Measurements from ENCODE around the gene ALAS1.

Gene ALAS1

DNA sequence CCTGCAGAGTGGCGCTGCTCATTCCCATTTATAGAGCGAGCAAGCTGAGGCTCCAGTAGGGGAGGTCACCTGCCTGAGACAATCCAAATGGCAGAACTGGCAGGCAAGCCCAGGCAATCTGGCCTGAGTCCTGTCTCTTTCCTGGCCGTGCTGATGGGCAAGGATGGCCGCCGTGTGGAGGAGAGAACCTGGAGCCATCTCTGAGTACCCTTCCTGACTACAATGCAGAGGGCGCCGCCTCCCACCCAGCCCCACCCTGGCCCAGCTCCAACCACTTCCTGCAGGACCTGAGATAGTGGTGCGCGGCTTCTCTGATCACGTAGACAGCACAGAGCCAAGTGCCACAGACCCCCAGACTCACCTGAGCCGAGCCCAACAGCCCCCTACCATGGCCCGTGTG, 20.5 kb downstream of the ALAS1 start:
- in situ Hi-C loops (cut with MboI; ENCODE audit: low pct_unique_long_range_greater_than_20kb, low sequenced_read_pairs, unreplicated experiment), result no loop called here
- no peak for DNase-seq (ENCODE audit: low spot score)
- no peak for TF ChIP-seq CTCF (IDR thresholded peaks at IDR 0.05; ENCODE audit: extremely low read depth, insufficient read depth, missing control alignments)

GRCh38 chr3:52218937-52219650, 21.1 kb downstream of the ALAS1 start:
- no peak for DNase-seq (ENCODE audit: low spot score)
- no peak for TF ChIP-seq CTCF (IDR thresholded peaks at IDR 0.05; ENCODE audit: extremely low read depth, insufficient read depth, missing control alignments)
- in situ Hi-C loops (cut with MboI; ENCODE audit: low pct_unique_long_range_greater_than_20kb, low sequenced_read_pairs, unreplicated experiment), result no loop called here

DNA sequence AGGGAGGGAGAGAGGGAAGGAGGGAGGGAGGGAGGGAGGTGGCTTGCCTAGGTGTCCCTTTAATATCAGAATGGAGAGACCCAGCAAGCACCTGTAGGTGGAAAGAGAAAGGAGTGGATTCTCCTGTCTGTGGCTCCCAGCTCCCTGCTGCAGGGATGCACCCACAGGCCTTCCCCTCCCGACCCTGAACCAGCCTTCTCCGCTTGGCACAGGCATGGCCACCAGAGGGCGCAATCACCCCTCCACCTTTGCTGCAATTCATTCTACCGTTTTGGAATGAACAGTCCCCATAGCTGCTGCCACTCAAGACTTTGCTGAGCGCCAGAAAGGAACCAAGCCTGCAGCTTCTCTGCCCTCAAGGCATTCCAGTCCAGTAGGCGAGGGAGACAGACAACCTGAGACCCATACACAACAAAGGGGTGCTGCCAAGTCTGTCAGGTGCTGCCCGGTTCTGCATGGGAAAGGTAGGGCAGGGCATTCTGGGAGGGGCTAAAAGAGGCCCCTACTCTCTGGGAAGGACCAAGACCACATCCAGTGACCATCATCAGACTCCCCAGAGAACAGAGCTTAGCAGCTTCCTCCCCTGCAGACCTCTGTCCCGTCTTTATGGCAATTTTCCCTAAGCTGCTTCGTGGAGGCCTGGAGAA, 22.5 kb downstream of the ALAS1 start:
- peak; percentile 97 for TF ChIP-seq CTCF (IDR thresholded peaks at IDR 0.05; ENCODE audit: extremely low read depth, insufficient read depth, missing control alignments)
- in situ Hi-C loops (cut with MboI; ENCODE audit: low pct_unique_long_range_greater_than_20kb, low sequenced_read_pairs, unreplicated experiment), result no loop called here
- peak; percentile 89 for DNase-seq (ENCODE audit: low spot score)

- no peak for TF ChIP-seq CTCF (IDR thresholded peaks at IDR 0.05; ENCODE audit: extremely low read depth, insufficient read depth, missing control alignments)
- DNase-seq (ENCODE audit: low spot score), result no peak
- in situ Hi-C loops (cut with MboI; ENCODE audit: low pct_unique_long_range_greater_than_20kb, low sequenced_read_pairs, unreplicated experiment), result no loop called here
These were observed 23.2 kb downstream of the ALAS1 start for GRCh38 chr3:52221141-52221562.

DNA sequence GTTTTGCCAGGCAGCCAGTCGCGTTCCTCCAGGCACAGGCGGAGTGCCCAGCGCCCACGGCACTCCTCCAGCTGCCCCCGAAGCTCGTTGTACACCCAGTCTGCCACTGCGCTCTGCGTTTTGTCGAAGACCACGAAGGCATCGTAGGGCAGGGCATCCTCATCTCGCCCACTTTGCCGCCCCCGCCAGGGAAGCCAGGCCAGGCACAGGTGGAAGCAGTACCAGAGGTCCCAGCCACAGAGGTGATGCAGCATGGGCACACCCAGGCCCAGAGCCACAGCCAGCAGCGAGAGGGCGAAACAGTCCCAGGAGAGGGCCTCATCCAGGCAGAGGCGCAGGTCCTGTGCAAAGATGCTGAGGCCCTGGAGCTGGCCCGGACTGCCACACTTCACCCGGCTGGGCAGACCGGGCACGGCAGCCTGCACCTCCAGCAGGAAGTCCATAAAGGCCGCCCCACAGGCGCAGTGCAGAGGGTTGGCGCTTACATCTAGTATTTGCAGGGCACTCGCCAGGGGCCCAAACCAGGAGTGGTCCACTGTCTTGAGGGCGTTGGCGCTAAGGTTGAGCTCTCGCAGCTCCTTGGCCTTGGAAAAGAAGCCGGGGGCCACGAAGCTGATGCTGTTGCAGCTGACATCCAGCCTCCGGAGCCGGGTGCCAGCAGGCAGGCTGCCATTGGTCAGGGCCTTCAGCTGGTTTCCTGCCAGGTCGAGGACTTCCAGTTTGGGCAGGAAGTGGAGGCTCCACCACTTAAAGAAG, 23.8 kb downstream of the ALAS1 start:
- no peak for TF ChIP-seq CTCF (IDR thresholded peaks at IDR 0.05; ENCODE audit: extremely low read depth, insufficient read depth, missing control alignments)
- in situ Hi-C loops (cut with MboI; ENCODE audit: low pct_unique_long_range_greater_than_20kb, low sequenced_read_pairs, unreplicated experiment), result no loop called here
- DNase-seq (ENCODE audit: low spot score), result no peak

DNA sequence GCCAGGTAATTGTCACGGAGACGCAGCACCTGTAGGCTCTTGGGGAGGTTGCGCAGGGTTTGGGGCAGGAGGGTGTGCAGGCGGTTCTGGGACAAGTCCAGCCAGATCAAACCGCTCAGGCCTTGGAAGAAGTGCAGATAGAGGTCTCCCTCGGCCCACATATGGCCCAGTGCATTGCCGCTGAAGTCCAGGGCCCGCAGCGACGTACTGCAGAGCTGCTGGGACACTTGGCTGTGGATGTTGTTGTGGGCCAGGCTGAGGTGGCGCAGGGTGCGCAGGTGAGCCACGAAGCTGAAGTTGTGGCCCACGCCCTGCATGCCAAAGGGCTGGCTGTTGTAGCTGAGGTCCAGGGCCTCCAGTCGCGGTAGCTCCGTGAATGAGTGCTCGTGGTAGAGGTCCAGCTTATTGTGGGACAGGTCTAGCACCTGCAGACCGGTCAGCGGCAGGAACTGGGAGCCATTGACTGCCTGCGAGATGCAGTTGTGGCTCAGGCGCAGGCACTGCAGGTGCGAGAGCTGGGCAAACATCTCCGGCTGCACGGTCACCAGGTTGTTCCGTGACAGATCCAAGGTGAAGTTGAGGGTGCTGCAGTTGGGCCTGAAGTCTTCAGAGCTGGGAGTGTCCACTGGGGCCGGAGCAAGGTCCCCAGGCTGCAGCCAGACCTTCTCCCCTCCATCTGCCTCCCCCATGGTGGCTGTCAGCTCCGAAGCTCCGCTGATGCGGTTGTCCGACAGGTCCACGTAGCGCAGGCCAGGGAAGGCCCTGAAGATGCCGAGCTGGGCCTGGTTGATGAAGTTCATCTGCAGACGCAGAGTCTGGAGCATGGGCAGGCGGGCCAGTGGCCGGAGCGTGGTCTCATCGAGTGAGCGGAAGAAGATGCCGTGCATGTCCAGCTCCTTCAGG, 24.6 kb downstream of the ALAS1 start:
- in situ Hi-C loops (cut with MboI; ENCODE audit: low pct_unique_long_range_greater_than_20kb, low sequenced_read_pairs, unreplicated experiment), result no loop called here
- no peak for DNase-seq (ENCODE audit: low spot score)
- no peak for TF ChIP-seq CTCF (IDR thresholded peaks at IDR 0.05; ENCODE audit: extremely low read depth, insufficient read depth, missing control alignments)
